ENCODE measurements around the gene TUBD1.
A peak's percentile ranks its signal among the peaks of the same experiment; 100 is the strongest.
"Not testable (repeated sequence)": the region's sequence is repeated elsewhere in the genome, so short reads cannot be mapped to it uniquely, and the experiment has no call there.

The TUBD1 gene

GRCh38 chr17:59842901-59843652 is 49.7 kb downstream of the TUBD1 start:
- DNase-seq: no peak

DNA sequence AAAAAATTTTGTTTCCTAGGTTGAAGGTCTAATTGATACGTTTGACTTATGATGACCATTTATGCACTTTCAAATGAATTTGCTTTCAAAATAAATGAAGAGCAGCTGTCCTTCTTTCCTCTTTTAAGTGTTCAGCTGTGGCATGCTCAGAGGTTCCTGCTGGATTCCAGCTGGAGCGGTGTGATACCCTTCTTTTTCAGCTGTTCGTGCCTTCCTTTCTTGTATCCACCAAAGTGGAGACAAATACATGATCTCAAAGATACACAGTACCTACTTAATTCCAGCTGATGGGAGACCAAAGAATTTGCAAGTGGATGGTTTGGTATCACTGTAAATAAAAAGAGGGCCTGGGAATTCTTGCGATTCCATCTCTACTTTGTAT is 50.9 kb downstream of the TUBD1 start:
- DNase-seq: not testable (repeated sequence)

GRCh38 chr17:59841091-59841881 is 51.5 kb downstream of the TUBD1 start:
- DNase-seq: not testable (repeated sequence)

DNA sequence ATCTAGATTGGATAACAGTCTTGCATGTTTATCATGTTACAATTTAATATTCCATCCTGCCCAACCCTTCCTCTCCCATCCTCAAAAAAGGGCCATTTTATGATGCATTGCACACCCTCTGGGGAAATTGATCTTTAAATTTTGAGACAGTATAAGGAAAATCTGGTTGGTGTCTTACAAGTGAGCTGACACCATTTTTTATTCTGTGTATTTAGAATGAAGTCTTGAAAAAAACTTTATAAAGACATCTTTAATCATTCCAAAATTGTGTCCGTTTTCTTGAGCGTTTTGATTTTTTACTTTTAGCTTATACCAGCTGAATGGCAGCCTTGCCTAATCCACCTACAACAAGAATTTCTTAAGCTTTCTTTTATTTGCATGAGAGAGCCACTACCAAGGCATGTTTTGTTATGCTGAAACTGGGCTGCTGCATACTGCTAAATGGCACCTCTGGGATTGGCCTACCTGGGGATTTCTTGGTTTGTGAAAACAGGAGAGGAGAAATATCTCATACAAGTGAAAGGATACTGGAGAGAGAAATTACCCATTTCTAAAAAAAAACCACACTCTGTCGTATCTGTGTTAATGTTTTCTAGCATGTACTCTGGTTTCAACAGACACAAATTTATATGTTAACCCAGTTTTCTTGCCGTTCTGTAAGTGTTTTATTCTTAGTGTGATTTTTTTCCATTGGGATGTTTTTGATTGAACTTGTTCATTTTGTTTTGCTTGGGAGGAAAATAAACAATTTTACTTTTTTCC is 52.2 kb downstream of the TUBD1 start:
- DNase-seq: peak; percentile 53

- DNase-seq: no peak
Observed at GRCh38 chr17:59839651-59840328, 53.0 kb downstream of the TUBD1 start.

GRCh38 chr17:59838052-59838916 is 54.5 kb downstream of the TUBD1 start:
- peak; percentile 56 for DNase-seq

DNA sequence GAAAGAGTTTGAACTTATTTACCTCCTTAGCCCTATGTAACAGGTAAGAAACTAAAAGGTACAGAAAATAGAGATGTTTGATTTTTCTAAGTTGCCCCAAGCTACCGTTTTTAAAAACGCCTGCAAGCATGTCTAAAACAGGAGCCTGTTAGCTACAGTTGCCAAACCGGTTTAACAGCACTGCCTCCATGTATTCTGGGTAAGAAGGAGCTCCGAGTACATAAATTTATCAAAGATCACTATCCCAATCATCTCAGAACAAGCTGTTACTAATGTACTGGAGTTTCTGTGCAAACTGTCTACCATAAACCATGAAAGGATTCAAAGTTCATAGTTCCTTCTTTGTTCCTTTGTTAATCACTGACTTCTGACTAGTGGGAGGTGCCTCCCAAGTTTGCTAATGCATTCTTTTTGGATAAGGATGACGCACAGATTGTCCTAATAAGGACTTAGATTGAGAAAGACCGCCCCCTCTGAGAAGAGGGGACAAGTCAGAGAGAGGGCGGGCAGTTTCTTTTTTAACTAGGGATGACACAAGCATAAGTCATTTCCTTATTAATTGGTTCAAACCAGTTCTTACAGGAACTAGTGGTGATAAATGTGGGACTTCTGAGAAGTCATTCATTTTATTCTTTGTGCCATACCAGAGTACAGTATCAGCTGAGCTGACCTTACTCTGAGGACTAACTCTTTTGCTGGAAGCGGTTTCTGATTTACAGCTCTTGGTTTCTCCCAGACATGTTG is 55.3 kb downstream of the TUBD1 start:
- DNase-seq: peak; percentile 99

GRCh38 chr17:59832883-59833379 is 59.8 kb downstream of the TUBD1 start:
- no peak for DNase-seq

DNA sequence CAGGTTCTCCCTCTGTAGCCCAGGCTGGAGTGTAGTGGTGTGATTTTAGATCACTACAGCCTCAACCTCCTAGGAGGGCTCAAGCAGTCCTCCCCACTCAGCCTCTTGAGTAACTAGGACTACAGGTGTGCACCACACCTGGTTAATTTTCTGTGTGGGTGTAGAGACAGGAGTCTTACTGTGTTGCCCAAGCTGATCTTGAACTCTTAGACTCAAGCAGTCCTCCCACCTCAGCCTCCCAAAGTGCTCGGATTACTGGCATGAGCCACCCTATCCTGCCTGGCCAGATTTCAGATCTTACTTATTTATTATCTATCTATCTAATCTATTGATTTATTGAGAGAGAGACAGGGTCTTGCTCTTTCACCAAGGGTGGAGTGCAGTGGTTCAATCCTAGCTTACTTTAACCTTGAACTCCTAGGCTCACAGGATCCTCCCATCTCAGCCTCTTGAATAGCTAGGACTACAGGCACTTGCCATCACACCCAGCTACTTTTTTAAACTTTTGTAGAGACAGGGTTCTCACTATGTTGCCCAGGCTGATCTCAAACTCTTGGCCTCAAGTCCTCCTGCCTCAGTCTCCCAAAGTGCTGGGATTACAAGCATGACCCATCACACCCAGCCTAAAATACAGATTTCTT is 61.8 kb downstream of the TUBD1 start:
- no peak for DNase-seq

DNA sequence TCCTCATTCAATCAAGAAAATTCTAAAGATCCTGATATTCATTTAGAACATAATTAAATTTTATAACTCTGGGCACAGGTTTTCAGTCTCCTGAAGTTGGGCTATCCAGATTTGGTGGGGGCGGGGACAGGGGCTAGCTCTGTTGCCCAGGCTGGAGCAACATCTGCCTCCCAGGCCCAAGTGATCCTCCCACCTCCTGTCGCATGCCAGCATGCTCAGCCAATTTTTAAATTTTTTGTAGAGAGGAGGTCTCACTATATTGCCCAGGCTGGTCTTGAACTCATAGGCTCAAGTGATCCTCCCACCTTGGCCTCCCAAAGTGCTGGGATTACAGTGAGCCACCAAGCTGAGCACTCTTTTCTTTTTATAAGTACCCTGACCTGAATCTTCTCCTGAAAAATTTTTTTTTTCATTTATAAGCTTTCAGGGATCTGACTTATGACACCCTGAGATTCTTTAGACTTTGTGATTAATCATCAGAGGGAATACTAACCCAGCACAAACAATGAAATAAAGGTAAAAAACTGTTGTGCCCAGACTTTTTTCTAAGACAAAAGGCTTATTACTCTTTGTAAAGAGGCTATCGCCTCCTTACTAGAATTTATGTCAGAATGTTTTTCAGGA is 62.6 kb downstream of the TUBD1 start:
- peak; percentile 64 for DNase-seq

GRCh38 chr17:59829217-59830006 is 63.3 kb downstream of the TUBD1 start:
- DNase-seq: peak; percentile 99

DNA sequence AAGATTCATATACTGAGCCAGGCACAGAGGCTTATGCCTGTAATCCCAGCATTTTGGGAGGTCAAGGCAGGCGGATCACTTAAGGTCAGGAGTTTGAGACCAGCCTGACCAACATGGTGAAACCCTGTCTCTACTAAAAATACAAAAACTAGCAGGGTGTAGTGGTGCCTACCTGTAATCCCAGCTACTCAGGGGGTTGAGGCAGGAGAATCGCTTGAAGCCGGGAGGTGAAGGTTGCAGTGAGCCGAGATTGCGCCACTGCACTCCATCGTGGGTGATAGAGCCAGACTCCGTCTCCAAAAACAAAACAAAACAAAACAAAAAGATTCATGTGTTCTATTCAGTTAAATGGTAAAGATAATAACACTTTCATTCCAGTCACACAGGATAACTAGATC is 63.9 kb downstream of the TUBD1 start:
- DNase-seq: not testable (repeated sequence)

DNA sequence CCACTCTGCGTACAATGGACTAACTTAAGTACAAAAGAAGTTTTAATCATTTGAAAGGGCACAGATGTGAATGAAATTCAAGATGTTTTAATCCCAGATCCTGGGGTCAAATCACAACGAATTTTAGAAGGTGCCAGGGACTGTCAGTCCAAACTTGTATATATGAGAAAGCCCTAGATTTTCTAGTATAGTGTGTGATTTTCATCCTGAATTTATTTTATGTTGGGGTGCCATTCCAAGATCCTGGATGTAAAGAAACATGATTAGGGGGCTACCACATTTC is 64.3 kb downstream of the TUBD1 start:
- no peak for DNase-seq

GRCh38 chr17:59827721-59828477 is 64.8 kb downstream of the TUBD1 start:
- no peak for DNase-seq

- DNase-seq: no peak
Observed at GRCh38 chr17:59826706-59827453, 65.9 kb downstream of the TUBD1 start.

- no peak for DNase-seq
Observed at GRCh38 chr17:59825533-59826322, 67.0 kb downstream of the TUBD1 start.

- no peak for DNase-seq
Observed at GRCh38 chr17:59815965-59816364, 76.8 kb downstream of the TUBD1 start.

Data from NCI-H526 treated with DMSO at 0.1 percent for 48 hours (cell line).